Right lobe of liver (tissue), 6 donors: ENCODE data around the gene ZNF620. TPM values are rescaled to one million over a fixed set of nuclear protein-coding genes. Genes with fewer than 3 reads are reported as not detected.

Source experiments
- ATAC-seq, 4 donors: fragments of 200-7000 bp; cut with Tn5 transposase; one replicate each; pipeline ENCODE4 v1.9.1; 2020; ENCODE audit warnings: mild to moderate bottlenecking in 4 of 4, moderate library complexity in 4 of 4
- DNase-seq, 3 donors: peaks; one replicate each; pipeline ENCODE4 v3.0.0-alpha.2; 2020
- H3K27ac ChIP-seq, 3 donors: fragments of 200-600 bp; one replicate each; pipeline ENCODE4 v1.8.0; 2022
- H3K27me3 ChIP-seq, 2 donors: fragments of 200-600 bp; one replicate each; pipeline ENCODE4 v1.8.0; 2022
- H3K36me3 ChIP-seq, 4 donors: fragments of 200-600 bp; sonication (generic) in 1 of 4; one replicate each; pipeline versions ENCODE4 v1.5.1 to v1.8.0; 2017 to 2022; ENCODE audit warnings: control low read depth in 1 of 4
- H3K4me1 ChIP-seq, 4 donors: fragments of 200-600 bp; sonication (generic) in 1 of 4; one replicate each; pipeline versions ENCODE4 v1.5.1 to v1.8.0; 2017 to 2022; ENCODE audit warnings: control low read depth in 1 of 4
- H3K4me3 ChIP-seq, 3 donors: fragments of 200-600 bp; one replicate each; pipeline ENCODE4 v1.8.0; 2022
- H3K9me3 ChIP-seq, 4 donors: fragments of 200-600 bp; sonication (generic) in 1 of 4; one replicate each; pipeline versions ENCODE4 v1.5.1 to v1.8.0; 2017 to 2022; ENCODE audit warnings: control low read depth in 1 of 4
- POLR2A ChIP-seq: fragments of 450-650 bp; IDR thresholded peaks from one replicate; pipeline ENCODE4 v1.6.1; 2017; ENCODE audit warnings: antibody characterized with exemption, mild to moderate bottlenecking
- WGBS: methylation state at CpG from one replicate; pipeline ENCODE4 v1.1.6; 2018; ENCODE audit warnings: low coverage, low lambda C conversion rate; ENCODE audit not compliant: insufficient coverage; ENCODE audit errors: missing lambda C conversion rate; 5-methylcytosine and 5-hydroxymethylcytosine counted together
- intact Hi-C, 2 donors: fragments of 100-400 bp; cut with DNase I; formaldehyde crosslinking; loops; one replicate each; pipeline versions ENCODE4 v1.11.2 to v1.14.1; 2022
- total RNA-seq, 6 experiments: library from RNA; depleted of rRNA in 2 of 6; stranded (reverse); fragments of >200 nt in 2 of 6; fragmentation: NEBNext Ultra II Directional in 3 of 6; extraction: Animal tissue kit (Norgen Biotek cat#: 25700) in 3 of 6; gene quantifications; one replicate each; pipeline versions ENCODE4 v1.1.0 to v1.2.4, GENCODE V29; 2016 to 2023
- TF ChIP-seq, protein P1 (sequence below), 4 donors: fragments of 200-600 bp in 3 of 4; fragments of 450-650 bp in 1 of 4; IDR thresholded peaks; one replicate each; pipeline versions ENCODE4 v1.5.1 to v1.8.0; 2016 to 2022; ENCODE audit warnings: antibody characterized with exemption in 4 of 4, mild to moderate bottlenecking in 2 of 4
- donor health status: DM: no; HTN: yes; CAD: no.
- donor health status: DM: no; HTN: no; CAD: no.
- donor health status: DM: no; HTN: no; CAD: no.
- donor health status: DM: no; HTN: yes; CAD: no.
- donor health status: DM: no; HTN: yes; CAD: no.

ZNF620 gene
- total RNA-seq, 6 experiments from 2014 or later: 1.1 to 2.3 (median 1.6) TPM

DNA sequence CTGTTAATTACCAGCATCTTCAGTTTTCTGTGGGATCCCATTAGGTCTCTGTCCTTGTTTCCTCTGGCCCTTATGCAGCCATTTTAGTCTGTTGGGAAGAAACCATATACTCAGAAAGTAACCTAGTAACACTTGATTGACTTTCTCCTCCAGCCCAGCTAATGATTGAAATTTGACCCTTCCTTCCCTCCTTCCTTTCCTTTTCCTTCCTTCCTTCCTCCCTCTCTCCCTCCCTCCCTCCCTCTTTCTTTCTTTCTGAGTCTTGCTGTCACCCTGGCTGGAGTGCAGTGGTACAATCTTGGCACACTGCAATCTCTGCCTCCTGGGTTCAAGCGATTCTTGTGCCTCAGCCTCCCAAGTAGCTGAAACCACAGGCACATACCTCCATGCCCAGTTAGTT is 5.9 kb upstream of the ZNF620 start:
- intact Hi-C loops: no loop called here

DNA sequence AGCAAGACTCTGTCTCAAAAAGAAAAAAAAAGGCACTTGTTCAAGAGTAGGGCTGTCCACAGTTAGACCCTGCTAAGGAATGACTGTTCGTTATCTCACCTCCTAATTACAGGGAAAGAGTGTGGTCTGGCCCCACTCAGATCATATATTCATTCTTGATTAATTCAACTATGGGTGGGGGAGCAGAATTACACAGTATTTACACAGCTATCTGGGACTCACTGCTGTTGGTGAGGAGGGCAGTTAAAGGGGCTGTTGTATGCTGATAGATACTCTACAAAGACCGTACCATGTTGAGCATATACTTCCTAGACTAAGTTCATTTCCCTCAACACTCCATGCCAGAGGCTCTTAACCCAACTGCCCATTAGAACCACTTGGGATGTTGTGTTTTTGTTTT is 3.8 kb upstream of the ZNF620 start:
- H3K27me3 ChIP-seq: no peaks in the 10 kb centered on the region
- H3K4me1 ChIP-seq: peaks cover 0 to 4% (median 0%) of the 10 kb centered on the region in 4 donors
- DNase-seq (no peak), ATAC-seq (no peak)
- 90% methylated on average over 2 of the region's 2 CpGs for WGBS
- no peaks in the 10 kb centered on the region for H3K36me3 ChIP-seq
- no peak for TF ChIP-seq POLR2A
- TF ChIP-seq, protein P1, sequence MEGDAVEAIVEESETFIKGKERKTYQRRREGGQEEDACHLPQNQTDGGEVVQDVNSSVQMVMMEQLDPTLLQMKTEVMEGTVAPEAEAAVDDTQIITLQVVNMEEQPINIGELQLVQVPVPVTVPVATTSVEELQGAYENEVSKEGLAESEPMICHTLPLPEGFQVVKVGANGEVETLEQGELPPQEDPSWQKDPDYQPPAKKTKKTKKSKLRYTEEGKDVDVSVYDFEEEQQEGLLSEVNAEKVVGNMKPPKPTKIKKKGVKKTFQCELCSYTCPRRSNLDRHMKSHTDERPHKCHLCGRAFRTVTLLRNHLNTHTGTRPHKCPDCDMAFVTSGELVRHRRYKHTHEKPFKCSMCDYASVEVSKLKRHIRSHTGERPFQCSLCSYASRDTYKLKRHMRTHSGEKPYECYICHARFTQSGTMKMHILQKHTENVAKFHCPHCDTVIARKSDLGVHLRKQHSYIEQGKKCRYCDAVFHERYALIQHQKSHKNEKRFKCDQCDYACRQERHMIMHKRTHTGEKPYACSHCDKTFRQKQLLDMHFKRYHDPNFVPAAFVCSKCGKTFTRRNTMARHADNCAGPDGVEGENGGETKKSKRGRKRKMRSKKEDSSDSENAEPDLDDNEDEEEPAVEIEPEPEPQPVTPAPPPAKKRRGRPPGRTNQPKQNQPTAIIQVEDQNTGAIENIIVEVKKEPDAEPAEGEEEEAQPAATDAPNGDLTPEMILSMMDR (IDR thresholded peaks at IDR 0.05): no peak
- intact Hi-C loops: no loop called here
- no peak overlapping the region for H3K27ac ChIP-seq
- H3K9me3 ChIP-seq: no peaks in the 10 kb centered on the region
- H3K4me3 ChIP-seq: no peak overlapping the region

More for the DNA sequence above, 5.9 kb upstream of the ZNF620 start:
- DNase-seq: no peak
- ATAC-seq: no peak
- Histone ChIP-seq H3K27ac (no peak overlapping the region), H3K36me3 (no peaks in the 10 kb centered on the region), H3K4me3 (no peak overlapping the region), H3K4me1 (no peaks in the 10 kb centered on the region), H3K27me3 (no peaks in the 10 kb centered on the region), H3K9me3 (no peaks in the 10 kb centered on the region)
- no peak for TF ChIP-seq POLR2A
- TF ChIP-seq, protein P1 (IDR thresholded peaks at IDR 0.05): no peak
- whole genome bisulfite sequencing: 88% methylated on average over 1 of the region's 1 CpG

DNA sequence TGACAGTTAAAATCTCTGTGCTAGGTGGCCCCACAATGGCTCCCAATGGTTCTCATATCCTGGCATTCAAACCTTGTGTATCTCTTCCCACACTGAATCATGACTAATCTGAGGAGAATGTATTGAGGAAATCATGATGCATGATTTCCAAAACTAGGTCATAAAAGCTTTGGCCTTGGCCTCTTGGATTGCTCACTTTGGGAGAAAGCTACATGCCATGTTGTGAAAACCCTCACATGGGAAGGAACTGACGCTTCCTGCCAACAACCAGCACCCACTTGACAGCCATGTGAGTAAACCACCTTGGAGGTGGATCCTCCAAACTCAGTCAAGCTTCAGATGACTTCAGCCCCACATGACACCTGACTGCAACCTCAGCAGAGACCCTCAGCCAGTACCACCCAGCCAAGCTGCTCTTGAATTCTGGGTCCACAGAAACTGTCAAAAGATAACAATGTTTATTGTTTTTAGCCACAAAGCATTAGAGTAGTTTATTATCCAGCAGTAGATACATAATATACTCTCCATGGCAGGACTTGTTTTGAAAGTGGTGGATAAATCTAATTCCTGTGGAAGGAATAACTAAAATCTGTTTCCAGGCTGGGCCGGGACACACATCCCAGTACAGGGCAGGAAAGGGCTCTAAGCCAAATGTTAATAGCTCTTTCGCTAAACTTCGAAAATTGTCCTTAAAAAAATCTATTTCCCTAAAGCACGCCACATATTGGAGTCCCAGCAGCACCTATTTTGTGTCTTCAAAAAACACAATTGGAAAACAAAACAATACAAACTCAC is 1.0 kb upstream of the ZNF620 start:
- Histone ChIP-seq H3K36me3 (no peaks in the 10 kb centered on the region), H3K27ac (no peak overlapping the region), H3K9me3 (no peaks in the 10 kb centered on the region), H3K4me1 (peaks cover 0 to 4% (median 0%) of the 10 kb centered on the region in 4 donors), H3K4me3 (no peak overlapping the region), H3K27me3 (no peaks in the 10 kb centered on the region)
- TF ChIP-seq POLR2A: no peak
- TF ChIP-seq, protein P1 (IDR thresholded peaks at IDR 0.05): no peak
- intact Hi-C loops: no loop called here
- peak in 1 of 3 donors; percentile 33 for DNase-seq
- 51% methylated on average over 5 of the region's 5 CpGs for WGBS
- ATAC-seq: peak in 2 of 4 donors; percentile 9 to 73

DNA sequence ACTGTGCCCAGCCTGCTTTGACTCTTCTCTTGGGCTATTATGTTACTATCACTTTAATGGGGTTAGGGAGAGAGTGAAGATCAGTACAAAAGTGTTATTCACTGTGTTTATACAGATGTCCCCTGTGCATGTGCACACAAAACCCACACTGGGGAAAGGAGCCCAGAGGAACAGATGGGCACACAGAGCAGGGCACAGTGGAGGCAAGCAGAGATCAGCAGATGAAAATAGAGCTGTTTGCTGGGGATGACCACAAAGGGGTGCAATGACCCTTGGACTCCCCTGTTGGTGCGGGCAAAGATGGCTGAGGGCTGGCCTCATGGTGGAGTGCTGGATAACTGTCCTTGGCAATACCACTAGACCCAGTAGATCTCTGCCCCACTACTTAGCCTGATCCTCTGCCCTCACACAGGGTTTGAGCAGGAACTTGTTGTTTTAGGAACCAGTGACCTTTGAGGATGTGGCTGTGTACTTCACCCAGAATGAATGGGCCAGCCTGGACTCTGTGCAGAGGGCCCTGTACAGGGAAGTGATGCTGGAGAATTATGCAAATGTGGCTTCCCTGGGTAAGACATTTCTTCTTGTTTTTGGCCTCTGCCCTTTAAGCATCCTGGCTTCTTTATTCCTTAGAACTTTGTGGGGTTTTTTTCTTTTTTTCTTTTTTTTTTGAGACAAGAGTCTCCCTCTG is 5.3 kb downstream of the ZNF620 start:
- WGBS: no CpG with 5 or more reads among the region's 1 CpG
- Histone ChIP-seq H3K36me3 (peaks cover 0 to under 1% (median 0%) of the 10 kb centered on the region in 4 donors), H3K27me3 (no peaks in the 10 kb centered on the region), H3K27ac (no peak overlapping the region), H3K4me3 (no peak overlapping the region), H3K4me1 (peaks cover 0 to 4% (median 0%) of the 10 kb centered on the region in 4 donors), H3K9me3 (no peaks in the 10 kb centered on the region)
- DNase-seq (no peak), ATAC-seq (no peak)
- no peak for TF ChIP-seq POLR2A
- TF ChIP-seq, protein P1 (IDR thresholded peaks at IDR 0.05): no peak
- intact Hi-C loops: no loop called here
